HG03039 (cell line): ENCODE results near the gene CAMKK1.
"Not testable (repeated sequence)": the region's sequence is repeated elsewhere in the genome, so short reads cannot be mapped to it uniquely, and the experiment has no call there.

ENCODE experiments used
- ATAC-seq: cut with Tn5 transposase; IDR thresholded peaks from one replicate; pipeline ENCODE4 v1.9.1; 2021; ENCODE audit warnings: mild to moderate bottlenecking, moderate library complexity; ENCODE audit not compliant: unreplicated experiment

The CAMKK1 gene

GRCh38 chr17:3880983-3881382, 11.9 kb downstream of the CAMKK1 start:
- ATAC-seq = no peak

GRCh38 chr17:3879591-3880417, 13.0 kb downstream of the CAMKK1 start:
- no peak for ATAC-seq

DNA sequence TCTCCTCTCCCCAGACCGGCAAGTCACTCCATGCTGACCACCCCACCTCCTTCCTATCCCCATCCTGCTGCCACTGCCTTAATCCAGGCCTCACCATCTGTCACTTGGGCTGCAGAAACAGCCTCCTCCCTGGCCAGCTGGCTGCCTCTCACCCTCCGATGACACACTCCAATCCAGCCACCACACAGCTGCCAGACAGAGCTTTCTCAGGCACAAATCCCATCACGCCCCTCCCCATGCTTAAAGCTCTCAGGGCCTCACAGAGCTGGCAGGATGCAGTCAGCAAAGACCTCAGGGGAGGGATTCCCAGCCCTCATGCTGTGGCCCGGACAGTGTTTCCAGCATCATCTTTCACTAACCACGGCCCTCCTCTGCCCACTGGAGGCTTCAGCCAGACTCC, 13.7 kb downstream of the CAMKK1 start:
- no peak for ATAC-seq

DNA sequence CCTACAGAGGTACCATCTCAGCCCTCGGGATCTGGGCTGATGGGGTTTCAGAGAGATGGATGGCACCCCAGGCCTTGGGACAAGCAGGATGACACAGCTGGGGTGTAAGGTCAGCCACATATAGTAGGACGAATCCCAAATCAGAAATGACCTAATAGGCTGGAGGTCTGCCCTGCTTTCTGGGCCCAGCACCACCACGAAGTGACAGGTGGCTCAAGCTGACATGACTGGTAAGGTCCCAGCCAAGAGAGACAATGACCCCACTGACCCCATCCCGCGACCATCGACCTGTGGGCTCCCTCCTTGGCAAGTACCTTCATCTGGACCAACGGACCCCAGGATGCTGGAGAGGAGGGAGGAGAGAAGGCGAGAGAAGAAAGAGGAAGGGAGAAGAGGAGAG, 15.6 kb downstream of the CAMKK1 start:
- ATAC-seq = no peak

DNA sequence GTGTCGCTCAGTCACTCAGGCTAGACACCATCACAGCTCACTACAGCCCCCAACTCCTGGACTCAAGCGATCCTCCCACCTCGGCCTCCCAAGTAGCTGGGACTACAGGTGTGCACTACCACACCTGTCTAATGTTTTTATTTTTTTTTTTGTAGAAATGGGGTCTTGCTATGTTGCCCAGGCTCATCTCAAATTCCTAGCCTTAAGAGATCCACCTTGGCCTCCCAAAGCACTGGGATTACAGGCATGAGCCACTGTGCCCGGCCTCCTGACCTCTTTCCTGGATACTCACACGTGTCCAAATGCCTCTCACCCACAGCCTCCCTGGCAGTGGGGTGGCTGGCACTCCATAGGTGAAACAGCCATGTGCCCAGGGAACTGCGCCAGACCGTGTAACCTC, 17.5 kb downstream of the CAMKK1 start:
- no peak for ATAC-seq

- ATAC-seq = no peak
Observed at GRCh38 chr17:3873862-3874261, 19.0 kb downstream of the CAMKK1 start.

- no peak for ATAC-seq
Observed at GRCh38 chr17:3870871-3871306, 22.0 kb downstream of the CAMKK1 start.

- no peak for ATAC-seq
Observed at GRCh38 chr17:3867606-3868005, 25.2 kb downstream of the CAMKK1 start.

DNA sequence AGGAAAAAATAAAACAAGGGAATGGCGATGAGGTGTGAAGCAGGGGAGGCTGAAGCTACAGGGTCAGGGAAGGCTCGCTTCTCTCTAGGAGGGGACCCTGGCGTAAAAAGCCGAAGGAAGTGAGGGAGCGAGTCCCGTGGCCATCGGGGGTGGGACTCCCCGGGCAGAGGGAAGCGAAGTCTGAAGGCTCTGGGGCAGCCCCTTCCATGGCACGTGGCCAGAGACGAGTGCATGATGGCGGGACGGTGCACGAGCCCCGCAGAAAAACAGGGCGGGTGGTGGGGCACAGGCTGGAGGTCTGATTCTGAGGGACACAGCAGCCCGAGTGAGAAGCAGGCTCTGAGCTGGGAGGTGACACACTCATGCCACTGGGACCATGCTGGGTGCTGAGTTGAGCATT, 25.7 kb downstream of the CAMKK1 start:
- ATAC-seq = no peak

GRCh38 chr17:3866276-3866675, 26.6 kb downstream of the CAMKK1 start:
- no peak for ATAC-seq

DNA sequence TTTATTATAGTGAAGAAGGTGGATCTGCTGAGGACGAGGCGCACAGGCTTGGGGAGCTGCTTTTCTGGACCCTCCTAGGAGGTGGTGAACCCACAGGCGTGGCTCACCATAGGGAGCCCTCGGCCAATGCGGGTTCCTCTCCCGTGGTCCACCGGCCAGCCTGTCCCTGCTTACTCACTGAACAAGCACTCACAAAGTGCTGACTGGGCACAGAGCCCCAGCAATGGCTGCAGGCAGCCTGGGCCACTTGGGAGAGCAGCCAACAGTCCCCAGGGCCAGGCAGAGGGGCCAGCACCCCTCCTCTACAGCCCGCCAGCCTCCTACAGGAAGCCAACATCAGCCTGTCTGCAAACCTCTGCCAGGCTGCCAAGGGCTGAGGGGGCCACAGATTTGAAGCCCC, 27.7 kb downstream of the CAMKK1 start:
- ATAC-seq = no peak

DNA sequence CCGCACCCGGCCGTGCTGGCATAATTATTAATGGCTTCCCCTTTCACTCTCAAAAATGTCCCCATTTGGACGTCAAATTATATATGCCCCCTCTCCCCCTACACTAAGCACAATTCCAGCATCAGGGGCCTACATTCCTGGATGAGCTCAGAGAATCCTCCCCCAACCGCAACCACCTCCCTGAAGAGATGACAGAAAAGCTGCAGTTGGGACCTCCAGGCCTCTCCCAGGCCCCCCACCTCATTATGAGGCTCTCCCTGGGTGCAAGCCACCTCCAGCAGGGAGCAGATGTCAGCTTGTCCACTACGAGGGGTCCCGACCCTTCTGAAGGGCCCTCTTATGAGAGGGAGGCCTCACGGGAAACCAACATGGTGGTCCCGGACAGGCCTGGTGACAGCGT, 28.3 kb downstream of the CAMKK1 start:
- ATAC-seq = no peak

DNA sequence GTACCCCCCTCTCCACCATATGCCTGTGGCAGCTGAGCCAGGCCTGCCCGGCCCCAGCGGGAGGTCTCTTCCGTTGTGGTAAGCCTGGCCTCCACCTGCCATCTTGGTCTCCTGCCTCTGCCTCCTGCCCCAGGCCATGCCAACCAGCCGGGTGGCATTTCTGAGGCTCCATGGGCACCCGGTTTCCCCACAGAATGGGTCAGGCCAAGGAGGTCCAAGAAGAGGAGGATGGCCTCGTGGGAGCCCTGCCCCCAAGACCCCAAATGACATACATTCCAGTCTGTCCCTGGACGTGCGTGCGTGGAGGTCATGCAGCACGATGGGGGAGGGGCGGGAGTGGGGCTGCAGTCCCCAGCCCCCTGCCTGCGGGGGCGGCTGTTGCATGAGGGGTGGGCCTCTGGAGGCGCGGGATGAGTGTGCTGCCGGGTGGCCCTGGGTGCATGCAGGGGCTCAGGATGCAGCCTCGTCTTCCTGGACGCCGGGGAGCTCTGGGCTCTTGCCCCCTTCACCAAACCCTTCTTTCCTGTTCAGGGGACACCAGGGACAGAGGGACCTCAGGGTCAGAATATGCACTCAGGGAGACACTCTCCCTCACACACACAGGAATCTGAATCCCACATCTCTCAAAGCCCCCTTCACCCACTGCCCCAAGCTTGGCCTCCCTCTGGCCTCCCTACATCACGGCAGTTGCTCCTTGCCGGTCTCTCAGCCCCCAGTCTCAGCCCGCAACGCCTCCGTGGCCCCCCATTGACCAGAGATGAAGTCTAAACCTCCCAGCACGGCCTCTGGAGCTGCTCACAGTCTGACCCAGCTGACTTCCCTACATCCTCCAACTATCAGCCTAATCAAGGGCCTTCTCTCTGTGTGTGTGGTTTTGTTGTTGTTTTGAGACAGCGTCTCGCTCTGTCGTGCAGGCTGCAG, 30.8 kb downstream of the CAMKK1 start:
- no peak for ATAC-seq

DNA sequence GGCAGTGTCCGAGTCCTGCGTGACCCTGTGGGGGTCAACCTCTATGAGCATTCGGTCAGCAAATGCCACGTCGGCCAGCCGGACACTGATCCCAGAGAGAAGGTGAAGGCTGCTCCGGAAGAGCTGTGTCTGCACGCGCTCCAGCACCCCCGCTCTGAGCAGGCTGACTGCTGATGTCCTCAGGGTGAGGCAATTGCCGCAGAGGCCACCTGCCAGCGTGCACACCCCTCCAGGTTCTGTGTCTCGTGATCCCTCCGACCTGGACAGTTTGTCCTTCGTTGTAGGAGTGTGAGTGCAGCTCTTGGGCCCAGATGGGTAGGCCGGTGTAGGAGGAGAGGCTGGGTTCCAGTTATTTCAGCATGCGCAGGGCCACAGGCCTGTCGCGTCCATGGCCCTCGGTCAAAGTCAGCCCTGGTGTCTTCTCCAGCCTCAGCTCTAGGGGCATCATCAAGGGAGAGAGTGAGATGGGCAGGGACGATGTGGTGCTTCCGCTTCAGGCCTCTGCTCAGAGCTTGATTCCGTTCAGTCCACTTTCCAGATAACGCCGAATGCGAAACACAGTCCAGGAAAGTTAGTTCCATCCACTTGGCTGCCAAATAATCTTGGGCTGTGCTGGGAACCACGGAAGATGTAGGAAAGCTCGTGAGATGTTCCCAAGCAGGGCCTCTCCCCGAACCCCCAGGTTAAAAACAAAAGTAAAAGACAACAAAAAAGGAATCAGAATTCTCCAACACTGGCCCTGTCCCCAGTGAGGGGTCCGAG, 31.7 kb downstream of the CAMKK1 start:
- ATAC-seq = no peak

GRCh38 chr17:3859940-3860339, 32.9 kb downstream of the CAMKK1 start:
- ATAC-seq = no peak

- no peak for ATAC-seq
Observed at GRCh38 chr17:3857261-3858105, 35.4 kb downstream of the CAMKK1 start.

GRCh38 chr17:3854204-3854603, 38.6 kb downstream of the CAMKK1 start:
- not testable (repeated sequence) for ATAC-seq

GRCh38 chr17:3852561-3852960, 40.3 kb downstream of the CAMKK1 start:
- ATAC-seq = no peak

- ATAC-seq = no peak
Observed at GRCh38 chr17:3851461-3852100, 41.3 kb downstream of the CAMKK1 start.
